Cardiac fibroblast (primary cell): Measurements from ENCODE around the gene SNTA1.
A peak's percentile ranks its signal among the peaks of the same experiment; 100 is the strongest.
"Not testable (repeated sequence)": the region's sequence is repeated elsewhere in the genome, so short reads cannot be mapped to it uniquely, and the experiment has no call there.

ENCODE experiments used
- DNase-seq, 2 donors: peaks; one replicate each; pipeline versions ENCODE4 v3.0.0 to v3.0.0-alpha.2; 2010; ENCODE audit warnings: low read depth in 2 of 2
- H3K4me3 ChIP-seq, 2 donors: replicated peaks in 1 of 2; 1 replicate in 1 of 2; 2 replicates in 1 of 2; pipeline ENCODE4 v1.5.1; 2011; ENCODE audit warnings: low read depth in 2 of 2, low read length in 2 of 2, mild to moderate bottlenecking in 2 of 2, moderate library complexity in 1 of 2
- TF ChIP-seq, protein P1 (sequence below): IDR thresholded peaks from one replicate; pipeline ENCODE4 v1.5.1; 2011; ENCODE audit warnings: low read depth, mild to moderate bottlenecking, low read length, inconsistent platforms

The SNTA1 gene

DNA sequence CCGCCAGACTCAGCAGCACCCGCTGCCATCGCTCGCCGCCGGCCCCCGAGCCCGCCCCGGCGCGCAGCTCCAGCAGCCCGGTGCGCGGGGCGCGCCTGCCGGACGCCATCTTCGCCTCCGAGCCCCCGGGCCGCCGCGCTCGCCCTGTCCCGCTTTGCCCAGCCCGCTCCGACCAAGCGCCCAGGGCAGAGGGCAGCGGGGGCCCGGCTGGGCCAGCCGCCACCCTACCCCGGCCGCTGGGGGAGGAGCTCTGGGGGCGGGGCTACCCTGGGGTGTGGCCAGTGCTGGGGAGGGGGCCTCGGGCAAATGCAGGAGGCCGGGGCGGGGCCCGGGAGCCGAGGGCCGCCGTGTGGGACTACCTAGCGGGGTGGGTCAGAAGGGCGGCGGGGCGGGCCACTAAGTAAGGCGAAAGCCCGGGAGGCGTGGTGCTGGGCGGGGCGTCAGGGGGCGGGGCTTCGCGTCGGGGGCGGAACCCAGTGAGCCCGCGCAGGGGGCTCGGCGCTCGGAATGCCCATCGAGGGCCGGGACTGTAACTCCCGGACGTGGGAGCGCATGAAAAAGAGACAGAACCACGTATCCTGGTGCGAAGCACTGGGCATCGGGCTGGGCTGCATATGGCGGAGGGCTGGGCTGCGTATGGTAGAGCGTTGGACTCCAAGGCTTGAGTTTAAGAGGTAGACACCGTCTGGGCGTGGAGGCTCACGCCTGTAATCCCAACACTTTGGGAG, at the start of gene SNTA1:
Gene SNTA1, minus strand, starts transcription at position 252 of the 728 bp plus-strand sequence. Its CDS starts 143 bp downstream, at position 109.
- DNase-seq, result peak; percentile 70 to 90
- peak within 1 kb of the TSS; percentile 66 to 73 for H3K4me3 ChIP-seq
- TF ChIP-seq, protein P1, sequence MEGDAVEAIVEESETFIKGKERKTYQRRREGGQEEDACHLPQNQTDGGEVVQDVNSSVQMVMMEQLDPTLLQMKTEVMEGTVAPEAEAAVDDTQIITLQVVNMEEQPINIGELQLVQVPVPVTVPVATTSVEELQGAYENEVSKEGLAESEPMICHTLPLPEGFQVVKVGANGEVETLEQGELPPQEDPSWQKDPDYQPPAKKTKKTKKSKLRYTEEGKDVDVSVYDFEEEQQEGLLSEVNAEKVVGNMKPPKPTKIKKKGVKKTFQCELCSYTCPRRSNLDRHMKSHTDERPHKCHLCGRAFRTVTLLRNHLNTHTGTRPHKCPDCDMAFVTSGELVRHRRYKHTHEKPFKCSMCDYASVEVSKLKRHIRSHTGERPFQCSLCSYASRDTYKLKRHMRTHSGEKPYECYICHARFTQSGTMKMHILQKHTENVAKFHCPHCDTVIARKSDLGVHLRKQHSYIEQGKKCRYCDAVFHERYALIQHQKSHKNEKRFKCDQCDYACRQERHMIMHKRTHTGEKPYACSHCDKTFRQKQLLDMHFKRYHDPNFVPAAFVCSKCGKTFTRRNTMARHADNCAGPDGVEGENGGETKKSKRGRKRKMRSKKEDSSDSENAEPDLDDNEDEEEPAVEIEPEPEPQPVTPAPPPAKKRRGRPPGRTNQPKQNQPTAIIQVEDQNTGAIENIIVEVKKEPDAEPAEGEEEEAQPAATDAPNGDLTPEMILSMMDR, result no peak

DNA sequence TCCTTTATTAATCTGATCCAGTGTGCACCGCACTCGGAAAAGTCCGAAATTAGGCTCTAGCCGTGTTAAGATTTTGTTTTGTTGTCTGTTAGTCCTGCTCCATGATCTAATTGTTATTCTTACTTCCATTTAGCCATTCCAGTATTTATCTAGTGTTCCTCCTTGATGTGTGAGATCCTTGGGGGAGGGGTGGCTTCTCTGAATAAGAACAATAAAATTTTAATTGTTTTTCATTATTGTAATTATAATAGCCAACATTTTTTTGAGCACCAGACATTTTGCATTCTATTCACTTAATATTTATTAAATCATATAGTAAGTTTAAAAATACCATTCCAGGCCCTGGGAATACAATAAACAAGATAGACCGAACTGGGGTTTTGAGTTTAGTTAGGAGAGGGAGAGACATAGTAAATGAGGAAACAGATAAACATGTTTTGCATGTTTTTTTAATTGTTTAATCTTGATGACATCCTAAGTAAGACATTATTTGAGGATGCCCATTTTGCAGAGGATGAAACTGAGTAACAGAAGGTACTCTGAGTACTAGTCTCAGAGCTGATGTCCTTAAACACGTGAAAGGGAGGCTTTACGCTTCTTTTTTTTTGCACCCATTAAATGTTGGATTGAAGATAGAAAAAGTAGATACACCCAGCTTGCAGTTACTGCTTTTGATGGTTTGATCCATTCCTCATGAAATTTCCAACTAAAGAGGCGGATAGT, 47.5 kb upstream of the SNTA1 start:
- TF ChIP-seq, protein P1, result no peak
- H3K4me3 ChIP-seq, result peak overlapping the region; percentile 78 to 79
- peak in 1 of 2 donors; percentile 13 for DNase-seq

DNA sequence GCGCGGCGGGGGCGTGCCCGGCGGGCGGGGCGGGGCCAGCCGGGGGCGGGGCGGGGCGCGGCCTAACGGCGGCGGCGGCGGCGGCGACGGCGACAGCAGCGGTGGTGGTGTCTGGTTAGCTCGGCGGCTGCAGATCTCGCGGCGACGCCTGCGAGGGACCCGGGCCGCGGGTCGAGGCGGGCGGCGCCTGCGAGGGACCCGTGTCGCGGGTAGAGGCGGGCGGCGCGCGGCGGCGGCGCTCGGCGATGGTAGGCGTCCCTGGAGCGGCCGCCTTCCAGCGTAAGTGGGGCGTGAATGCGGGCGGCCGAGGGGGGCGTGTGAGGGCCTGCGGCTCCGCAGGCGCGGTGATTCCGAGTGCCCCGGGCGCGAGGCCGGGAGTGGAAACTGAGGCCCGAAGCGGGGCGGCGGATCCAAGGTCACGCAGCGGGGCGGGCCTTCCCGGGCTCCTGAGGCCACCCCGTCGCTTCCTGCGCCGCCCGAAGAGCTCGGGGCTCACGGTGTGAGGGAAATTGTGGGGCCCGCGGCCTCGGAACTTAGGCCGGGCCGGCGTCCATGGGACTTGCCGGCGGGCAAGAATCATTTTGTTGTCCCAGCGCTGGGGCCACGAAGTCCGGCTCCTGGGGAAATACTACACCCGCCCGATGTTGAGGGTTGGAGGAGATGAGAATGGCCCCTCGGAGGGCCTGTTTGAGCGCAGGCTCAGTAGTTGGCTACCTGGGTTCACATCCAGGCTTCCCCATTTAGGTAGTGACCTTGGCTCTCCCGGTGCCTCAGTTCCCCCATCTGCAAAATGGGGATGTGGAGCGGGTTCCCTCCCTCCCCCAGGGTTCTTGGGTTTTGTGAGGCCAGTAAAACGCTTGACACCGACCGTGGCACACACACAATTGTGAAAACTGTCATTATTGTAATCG, 46.7 kb upstream of the SNTA1 start, which contains the start of gene CBFA2T2:
Gene CBFA2T2, plus strand, starts transcription at position 74 of the 911 bp plus-strand sequence. Its CDS starts 172 bp downstream, at position 246.
- TF ChIP-seq, protein P1, result no peak
- peak; percentile 64 to 76 for DNase-seq
- peak within 1 kb of the TSS; percentile 78 to 79 for H3K4me3 ChIP-seq

DNA sequence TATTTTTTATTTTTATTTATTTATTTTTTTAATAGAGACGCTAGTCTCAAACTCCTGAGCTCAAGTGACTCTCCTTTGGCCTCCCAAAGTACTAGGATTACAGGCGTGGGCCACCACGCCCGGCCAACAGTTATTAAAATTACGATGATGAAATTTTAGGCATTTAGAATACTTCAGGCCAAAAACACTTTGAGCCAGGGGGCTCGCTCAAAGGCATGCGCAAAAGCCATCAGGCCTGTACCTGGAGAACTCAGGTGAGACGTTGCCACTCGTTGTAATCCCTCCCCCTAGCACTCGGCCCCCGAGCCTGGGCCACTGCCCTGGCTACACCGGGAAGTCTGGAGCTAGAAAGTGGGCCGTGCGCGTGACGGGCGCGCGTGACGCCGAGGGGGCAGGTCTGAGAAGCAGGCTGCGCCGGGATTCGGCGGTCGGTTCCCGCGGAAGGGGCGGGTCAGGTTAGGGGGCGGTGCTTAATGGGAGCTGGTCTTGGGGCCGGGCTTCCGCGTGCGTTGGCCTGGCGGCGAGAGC, 46.0 kb upstream of the SNTA1 start:
- TF ChIP-seq, protein P1, result no peak
- H3K4me3 ChIP-seq, result peak overlapping the region; percentile 46 to 57
- peak; percentile 97 to 98 for DNase-seq

DNA sequence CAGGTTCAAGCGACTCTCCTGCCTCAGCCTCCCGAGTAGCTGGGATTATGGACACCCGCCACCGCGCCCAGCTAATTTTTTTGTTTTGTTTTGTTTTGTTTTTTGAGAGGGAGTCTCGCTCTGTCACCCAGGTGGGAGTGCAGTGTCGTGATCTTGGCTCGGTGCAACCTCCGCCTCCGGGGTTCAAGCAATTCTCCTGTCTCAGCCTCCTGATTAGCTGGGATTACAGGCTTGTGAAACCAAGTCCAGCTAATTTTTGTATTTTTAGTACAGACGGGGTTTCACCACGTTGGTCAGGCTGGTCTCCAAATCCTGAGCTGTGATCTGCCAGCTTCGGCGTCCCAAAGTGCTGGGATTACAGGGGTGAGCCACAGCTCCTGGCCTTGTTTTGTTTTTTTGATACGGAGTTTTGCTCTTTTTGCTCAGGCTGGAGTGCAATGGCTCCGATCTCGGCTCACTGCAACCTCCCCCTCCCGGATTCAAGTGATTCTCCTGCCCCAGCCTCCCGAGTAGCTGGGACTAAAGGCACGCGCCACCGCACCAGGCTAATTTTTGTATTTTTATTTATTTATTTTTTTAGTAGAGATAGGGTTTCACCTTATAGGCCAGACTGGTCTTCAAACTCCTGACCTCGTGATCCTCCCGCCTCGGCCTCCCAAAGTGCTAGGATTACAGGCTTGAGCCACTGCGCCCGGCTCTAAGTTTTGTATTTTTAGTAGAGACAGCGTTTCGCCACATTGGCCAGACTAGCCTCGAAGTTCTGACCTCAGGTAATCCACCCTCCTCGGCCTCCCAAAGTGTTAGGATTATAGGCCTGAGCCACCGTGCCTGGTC, 45.3 kb upstream of the SNTA1 start:
- peak overlapping the region; percentile 46 to 57 for H3K4me3 ChIP-seq
- DNase-seq, result not testable (repeated sequence)

DNA sequence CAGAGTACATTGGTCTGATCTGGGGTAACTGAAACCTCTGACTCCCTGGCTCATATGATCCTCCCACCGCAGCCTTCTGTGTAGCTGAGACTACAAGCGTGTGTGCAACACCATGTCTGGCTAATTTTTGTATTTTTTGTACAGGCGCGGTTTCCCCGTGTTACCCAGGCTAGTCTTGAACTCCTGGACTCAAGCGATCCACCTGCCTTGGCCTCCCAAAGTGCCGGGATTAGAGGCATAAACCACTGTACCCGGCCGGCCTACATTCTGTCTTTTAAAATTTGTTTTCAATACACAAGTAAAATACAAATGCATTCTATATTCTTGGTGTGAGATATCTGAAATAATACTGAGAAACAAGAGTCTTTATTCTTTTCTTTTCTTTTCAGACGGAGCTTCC, 44.6 kb upstream of the SNTA1 start:
- TF ChIP-seq, protein P1, result no peak
- DNase-seq, result no peak
- H3K4me3 ChIP-seq, result no peak overlapping the region

DNA sequence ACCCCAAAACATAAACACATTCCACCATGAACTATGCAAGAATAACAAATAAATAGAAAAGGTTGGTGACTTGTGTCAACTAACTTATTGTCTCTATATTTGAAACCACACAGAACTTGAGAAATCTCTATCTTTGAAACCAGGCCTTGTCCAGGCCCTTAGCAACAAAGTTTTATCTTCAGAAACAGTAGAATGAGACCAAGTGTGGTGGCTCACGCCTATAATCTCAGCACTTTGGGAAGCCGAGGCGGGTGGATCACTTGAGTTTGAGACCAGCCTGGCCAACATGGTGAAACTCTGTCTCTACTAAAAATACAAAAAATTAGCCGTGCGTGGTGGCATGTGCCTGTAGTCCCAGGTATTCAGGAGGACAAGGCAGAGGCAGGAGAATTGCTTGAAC, 39.6 kb upstream of the SNTA1 start:
- not testable (repeated sequence) for H3K4me3 ChIP-seq, DNase-seq
